Activated CD8-positive, alpha-beta memory T cell treated with anti-CD3 and anti-CD28 coated beads, Interleukin-2, amount 50 U/mL, for 48 hours (primary cell): ENCODE results near the gene SULT2B1.
"Not testable (repeated sequence)": the region's sequence is repeated elsewhere in the genome, so short reads cannot be mapped to it uniquely, and the experiment has no call there.

ENCODE experiments used
- DNase-seq: peaks from one replicate; pipeline ENCODE4 v3.0.0-alpha.2; 2020

The SULT2B1 gene

DNA sequence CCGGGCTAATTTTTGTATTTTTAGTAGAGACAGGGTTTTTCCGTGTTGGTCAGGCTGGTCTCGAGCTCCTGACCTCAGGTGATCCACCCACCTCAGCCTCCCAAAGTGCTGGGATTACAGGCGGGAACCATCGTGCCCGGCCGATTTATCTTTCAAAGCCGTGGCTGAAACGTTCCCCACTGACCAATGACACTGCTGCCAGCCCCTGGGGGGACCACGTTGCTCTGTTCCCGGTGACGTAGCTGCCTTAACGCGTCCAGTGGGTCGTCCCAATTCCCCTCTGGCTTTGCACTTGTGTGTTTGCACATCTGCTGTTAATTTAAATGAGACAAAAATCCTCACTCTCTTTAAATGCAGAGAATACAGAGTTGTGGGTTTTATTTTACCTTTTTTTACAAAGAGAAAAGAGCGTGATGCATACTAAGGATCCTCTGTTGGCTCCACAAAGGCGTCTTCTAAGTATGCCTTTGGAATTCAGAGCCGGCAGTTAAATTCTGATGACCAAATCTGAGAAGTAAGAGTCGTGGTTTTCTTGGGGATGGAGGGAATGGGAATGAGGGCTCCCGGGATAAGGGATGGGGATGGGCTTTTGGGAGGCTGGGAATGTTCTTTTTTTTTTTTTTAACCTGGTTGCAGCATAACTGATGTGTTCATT lies 21.8 kb upstream of the SULT2B1 start:
- DNase-seq: no peak

DNA sequence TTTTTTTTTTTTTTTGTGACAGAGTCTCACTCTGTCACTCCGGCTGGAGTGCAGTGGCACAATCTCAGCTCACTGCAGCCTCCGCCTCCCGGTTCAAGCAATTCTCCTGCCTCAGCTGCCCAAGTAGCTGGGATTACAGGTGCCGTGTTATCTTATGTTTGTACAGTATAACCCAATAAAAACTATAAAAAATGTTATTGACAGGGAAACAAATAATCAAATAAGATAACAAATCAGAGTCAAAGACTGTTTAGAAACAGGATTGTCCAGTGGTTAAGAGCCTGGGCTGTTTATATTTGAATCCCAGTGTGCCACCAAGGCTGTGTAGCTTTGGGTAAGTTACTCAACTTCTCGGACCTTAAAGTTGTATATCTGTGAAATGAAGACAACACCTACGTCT lies 21.2 kb upstream of the SULT2B1 start:
- no peak for DNase-seq

DNA sequence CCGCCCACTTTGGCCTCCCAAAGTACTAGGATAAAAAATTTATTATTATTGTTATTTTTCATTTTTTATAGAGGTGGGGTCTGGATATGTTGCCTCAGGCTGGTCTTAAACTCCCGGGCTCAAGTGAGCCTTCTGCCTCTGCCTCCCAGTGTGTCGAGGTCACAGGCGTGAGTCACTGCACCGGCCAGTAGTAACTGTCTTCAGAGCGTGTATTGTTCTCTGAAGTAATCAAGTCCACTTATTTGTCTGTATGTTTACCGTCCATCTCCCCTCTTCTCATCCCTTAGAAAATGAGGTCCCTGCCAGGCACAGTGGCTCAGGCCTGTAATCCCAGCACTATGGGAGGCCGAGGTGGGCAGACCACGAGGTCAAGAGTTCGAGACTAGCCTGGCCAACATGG lies 18.2 kb upstream of the SULT2B1 start:
- no peak for DNase-seq

DNA sequence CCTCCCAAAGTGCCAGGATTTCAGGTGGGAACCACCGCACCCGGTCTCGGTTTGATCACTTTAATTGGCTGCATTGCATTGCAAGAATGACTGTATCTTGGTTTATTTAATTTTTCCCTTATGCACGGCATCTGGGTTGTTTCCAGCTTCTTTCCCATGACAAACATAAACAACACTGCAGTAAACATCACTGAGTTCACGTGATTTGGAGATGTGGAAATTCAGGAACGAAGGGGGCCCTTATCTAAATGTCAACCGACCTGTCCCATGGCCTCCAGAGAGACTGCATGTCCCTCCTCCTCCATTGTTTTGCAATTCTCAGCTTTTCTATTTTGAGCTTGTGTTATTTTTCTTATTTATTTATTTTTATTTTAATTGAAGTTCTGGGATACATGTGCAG lies 14.4 kb upstream of the SULT2B1 start:
- no peak for DNase-seq

DNA sequence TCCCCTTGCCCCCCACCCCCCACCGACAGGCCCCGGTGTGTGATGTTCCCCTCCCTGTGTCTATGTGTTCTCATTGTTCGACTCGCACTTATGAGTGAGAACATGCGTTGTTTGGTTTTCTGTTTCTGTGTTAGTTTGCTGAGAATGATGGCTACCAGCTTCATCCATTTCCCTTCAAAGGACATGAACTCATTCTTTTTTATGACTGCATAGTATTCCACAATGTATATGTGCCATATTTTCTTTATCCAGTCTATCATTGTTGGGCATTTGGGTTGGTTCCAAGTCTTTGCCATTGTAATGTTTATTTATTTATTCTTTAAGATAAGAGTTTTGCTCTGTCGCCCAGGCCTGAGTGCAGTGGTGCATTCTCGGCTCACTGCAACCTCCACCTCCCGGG lies 13.9 kb upstream of the SULT2B1 start:
- DNase-seq: not testable (repeated sequence)

DNA sequence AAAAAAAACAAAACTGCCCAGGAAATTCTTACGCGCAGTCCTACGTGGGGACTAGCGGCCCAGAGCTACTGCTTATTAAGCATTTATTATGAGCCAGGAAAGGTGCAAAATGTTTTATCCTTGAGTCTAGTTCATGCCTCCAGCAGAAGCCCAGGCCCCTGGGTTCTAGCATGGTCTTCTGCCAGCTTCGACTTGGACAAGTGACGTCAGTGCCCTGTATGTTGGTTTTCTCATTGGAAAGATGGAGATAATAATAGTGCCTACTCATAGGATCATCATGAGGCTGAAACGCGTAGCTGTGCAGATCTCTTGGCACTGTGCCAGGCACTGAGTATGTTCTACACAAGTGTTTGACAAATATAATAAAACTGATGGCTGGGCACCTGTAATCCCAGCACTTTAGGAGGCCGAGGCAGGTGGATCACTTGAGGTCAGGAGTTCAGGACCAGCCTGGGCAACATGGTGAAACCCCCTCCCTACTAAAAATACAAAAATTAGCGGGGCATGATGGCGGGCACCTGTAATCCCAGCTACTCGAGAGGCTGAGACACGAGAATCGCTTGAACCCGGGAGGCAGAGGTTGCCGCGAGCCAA lies 12.4 kb upstream of the SULT2B1 start:
- DNase-seq: no peak

DNA sequence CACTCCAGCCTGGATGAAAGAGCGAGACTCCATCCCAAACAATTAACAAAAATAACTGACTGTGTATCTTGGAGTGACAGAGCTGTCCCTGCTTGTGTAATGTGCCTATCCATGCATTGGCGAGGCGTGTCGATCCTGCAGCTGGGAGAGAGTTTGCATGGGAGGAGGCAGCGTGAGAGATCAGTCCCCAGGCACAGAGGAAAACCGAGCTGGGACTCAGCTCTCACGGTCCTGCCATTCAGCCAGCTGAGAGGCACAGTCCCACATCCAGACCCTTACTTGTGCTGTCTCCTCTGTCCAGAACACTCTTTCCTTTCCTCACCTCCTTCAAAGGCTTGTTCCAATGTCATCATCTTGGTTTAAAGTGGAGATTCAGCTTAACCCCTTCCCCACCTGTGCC lies 11.9 kb upstream of the SULT2B1 start:
- DNase-seq: no peak

DNA sequence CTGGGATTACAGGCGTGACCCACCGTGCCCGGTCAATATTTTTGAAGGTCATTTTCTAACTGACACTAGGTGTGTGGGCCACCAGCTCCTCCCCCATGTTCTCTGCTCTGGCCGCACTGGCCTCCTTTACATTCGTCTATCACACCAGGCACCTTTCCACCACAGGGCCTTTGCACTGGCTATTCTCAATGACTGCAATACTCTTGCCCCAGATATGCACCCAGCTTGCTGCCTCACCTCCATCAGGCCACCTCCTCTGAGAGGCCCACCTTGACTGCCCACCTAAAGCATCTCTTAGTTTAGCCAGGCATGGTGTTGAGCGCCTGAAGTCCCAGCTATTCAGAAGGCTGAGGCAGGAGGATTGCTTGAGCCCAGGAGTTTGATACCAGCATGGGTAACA lies 10.2 kb upstream of the SULT2B1 start:
- DNase-seq: no peak

DNA sequence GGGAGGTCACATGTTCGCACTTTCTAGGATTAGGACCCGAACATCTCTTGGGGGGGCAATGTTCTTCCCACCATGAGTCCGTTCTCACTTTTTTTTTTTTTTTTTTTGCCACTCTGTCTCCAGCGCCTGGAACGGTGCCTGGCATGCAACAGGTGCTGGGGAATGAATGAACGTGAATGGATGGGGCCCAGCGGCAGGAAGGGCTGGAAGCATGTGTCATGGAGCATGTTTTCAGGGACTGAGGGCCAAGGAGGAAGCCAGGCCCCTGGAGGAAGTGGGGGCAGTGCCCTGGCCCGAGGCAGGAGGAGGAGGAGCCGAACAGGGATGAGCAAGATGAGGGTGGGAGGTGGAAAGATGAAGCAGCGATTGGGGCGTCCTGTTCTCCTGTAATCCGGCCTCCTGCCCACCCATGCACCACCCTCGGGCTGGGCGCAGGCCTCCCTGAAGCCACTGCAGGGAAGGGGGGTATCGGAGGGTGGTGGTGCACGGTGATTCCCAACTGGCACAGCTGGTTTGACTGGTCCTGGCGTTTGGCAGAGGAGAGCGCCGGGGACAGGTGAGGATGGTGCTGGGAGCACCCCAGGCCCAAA lies 8.8 kb upstream of the SULT2B1 start:
- DNase-seq: no peak

DNA sequence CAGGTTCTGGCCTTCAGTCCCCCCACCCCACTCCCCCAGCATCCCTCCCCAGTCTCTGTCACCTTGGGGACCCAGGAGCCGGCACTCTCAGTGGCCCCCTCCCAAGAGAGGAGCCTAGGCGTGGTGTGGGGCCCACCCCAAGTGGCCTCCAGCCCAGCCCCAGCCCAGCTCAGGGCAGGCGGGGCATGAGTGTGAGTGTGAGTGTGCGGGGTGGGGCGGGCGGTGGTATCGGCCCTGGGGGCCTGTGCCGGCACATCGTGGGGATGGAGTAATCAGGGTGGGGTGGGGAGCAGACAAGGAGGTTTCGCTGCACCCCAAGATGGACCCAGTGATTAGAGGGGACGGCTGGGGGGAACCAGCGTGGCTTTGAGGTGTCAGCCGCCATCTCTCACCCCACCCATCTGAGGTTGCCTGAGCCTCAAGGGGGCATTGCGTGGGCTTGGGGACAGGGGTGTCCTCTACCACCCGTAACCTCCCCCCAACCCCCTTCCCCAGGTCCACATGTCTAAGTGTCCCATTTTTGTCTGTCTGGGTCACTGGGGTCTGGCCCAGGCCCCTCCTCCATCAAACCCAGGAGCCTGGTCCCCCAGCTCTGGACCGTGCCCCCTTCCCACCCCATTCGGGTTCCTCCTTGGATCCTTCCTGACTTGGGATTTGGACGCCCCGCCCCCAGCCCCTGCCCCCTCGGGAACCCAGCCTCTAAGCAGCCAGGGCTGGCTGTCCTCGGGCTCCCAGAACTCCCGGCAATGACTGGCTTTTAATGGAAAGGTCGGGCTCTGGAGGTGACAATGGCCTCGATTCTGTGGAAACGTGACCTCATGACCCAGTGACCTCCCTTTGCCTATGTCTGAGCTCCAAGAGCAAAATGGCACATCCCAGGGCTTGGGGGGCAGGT lies 6.9 kb upstream of the SULT2B1 start:
- no peak for DNase-seq

DNA sequence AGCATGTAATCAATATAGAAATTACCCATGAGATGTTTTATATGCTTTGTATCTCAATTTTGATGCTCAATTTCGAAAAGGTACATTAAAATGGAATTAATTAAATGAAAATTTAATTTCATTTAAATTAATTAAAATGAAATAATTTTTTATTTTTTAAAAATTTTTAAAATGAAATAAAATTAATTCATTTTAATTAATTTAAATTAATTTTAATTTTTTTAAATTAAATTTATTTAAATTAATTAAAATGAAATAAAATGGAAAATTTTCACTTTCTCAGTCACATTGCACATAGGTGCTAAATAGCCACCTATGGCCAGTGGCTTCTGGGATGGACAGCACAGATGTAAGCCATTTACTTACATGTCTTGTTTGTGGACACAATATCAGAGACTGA lies 4.2 kb upstream of the SULT2B1 start:
- DNase-seq: no peak

DNA sequence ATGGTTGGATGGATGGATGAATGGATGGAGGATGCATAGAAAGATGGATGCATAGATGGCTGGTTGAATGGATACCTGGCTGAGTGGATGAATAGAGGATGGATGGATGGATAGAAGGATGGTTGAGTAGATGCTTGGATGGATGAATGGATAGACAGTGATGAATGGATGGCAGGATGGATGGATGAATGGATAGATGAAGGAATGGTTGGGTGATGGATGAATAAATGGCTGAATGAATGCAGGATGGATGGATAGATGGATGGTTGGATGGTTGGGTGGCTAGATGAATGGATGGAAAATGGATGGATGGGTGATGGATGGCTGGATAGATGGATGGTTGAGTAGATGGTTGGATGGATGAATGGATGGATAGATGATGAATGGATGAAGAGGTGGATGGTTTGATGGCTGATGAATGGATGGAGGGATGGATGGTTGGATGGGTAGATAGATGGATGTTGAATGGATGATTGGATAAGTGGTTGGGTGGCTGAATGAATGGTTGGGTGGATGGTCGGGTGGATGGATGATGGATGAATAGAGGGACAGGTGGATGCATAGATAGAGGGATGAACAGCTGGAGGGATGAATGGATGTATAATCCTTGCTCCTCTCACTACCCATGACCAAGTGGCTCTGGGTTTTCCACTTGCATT lies 3.6 kb upstream of the SULT2B1 start:
- no peak for DNase-seq

DNA sequence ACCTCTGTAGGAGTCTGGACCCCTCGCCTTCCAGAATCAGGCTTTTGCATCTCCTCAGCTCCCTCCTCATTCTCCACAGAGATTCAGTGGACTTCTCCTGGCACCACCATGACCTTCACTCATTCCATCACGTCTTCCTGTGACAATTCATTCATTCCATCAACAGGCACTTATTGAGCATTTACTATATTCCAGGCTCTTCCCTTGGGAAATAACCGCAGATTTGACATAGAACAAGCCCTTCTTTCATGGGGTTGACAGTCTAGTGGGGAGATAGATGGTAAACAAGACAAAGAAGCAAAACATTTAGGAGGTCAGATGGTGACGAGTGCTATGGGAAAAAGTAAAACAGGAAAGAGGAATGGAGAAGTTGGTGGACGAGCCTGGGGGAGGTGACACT lies 2.6 kb upstream of the SULT2B1 start:
- no peak for DNase-seq

DNA sequence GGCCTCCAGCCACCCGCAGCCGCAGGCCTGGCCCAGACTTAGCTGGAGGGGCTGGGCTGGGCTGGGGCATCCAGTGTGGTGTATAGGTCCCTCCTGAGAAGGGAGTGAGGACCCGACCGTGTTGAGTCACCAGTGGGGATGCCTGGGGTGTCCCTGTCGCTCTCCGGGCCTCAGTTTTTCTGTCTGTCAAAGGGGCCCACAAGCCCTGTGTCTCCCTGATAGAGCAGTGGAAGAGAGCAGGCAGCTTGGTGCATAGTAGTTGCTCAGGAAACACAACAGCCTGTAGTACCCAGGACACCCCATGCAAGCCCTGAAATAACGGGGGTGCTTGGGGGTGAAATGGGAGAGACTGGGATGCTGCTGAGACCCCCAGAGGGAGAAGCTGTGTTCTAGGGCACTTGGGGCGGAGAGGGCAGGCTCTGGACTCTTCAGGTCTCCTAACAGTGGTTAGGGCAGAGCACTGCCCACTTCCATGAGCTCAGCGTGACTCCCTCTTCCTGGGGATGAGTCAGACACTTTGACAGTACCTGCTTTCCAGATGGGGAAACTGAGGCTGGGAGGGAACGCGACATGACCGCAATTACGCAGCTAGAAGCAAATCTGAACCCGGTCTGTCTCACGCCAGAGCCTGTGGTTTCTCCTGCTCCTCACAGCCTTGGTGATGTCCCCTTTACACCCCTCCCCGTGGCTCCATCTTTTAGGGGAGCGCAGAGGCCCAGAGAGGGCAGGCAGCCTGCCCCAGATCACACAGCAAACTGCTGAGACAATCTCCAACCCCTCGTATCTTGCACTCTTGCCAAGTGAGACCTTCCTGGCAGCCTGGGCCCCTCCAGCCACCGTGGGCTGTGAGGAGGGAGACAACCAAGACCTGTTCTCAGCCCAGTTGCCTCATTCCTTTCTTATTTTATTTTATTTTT lies 692 bp downstream of the SULT2B1 start:
- no peak for DNase-seq

DNA sequence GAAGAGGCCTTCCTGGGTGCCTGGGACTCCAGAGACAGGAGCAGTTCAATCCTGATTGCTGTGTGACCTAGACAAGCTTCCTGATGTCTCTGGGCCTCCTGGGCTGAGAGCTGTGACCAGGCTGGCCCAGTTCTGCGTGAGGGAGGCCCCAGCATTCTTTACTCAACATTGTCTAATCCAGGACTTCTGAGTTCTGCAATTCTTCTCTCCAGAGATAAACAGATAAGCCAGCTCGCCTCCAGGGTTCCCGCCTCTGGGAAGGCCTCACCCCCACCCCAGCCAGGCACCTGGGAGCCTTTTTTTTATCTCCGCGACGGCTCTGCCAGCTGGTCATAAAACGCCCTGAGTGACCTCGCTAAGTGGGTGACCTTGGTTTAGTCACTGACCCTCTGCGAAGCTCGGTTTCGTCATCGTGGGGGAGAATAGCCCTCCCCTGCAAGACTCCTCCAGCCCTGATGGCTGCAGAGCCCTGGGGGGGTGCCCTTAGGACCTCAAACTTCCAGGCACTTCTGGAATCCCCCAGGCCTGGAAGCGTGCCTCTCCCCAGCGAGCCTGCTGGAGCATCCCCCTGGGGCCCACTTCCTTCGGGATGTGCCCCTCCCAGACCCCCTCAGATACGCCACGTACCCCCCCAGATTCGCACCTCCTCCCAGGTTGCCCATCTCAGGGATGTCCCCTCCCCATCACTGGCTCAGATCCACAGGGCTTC lies 1.9 kb downstream of the SULT2B1 start:
- DNase-seq: no peak

DNA sequence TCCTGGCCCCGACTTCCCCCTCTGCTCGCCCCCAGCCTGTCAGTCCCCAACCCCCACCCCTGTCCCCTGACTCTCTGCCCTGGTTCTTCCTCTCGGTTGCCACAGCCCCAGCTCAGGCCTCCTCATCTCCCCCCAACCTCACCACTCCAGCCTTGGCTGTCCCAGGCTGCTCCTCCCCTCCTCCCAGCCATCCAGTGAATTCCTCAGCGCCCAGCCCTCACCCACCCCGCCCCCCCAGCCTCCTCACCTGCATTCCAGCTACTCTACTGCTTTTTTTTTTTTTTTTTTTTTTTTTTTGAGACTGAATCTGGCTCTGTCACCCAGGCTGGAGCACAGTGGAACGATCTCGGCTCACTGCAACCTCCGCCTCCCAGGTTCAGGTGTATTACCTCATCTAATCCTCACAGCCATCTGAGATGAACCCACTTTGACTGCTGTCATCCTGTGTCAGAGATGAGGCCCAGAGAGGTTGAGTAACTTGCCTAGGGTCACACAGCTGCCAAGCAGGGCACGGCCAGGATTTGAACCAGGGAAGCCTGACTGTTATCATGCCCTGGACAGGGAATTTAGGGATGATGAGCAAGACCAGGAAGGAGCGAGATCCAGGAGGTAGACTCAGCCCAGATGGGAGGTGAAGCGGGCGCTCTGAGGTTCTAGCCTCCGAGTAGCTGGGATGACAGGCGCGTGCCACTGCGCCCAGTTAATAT lies 2.6 kb downstream of the SULT2B1 start:
- no peak for DNase-seq

DNA sequence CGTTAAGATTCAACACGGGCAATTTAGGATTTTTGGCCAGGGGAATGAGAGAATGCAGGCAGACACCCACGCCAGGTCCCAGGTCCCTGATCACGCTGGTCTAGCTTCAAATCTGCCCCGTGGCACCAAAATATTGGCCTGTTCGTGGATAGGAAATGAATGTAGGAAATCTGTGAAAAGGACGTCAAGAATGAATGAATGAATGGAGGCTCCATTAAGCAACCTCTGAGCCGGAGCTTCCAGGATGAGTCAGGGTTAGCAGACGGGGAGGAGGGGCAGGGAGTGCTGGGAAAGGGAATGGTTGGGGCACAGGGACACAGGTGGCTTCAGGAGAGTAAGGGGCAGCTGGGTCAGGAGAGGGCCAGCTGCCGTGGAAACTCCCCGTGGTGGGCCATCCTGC lies 4.2 kb downstream of the SULT2B1 start:
- no peak for DNase-seq

DNA sequence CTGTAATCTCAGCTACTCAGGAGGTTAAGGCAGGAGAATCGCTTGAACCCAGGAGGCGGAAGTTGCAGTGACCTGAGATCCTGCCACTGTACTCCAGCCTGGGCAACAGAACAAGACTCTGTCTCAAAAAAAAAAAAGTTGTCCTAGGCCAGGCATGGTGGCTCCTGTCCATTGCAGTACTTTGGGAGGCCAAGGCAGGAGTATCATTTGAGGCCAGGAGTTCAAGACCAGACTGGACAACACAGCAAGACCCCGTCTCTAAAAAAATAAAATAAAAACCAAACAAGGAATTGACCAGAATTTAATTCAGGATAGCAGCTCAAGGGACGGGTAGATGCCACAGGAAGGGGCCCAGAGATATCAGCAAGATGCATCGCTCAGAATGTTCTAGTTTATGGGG lies 4.9 kb downstream of the SULT2B1 start:
- no peak for DNase-seq

DNA sequence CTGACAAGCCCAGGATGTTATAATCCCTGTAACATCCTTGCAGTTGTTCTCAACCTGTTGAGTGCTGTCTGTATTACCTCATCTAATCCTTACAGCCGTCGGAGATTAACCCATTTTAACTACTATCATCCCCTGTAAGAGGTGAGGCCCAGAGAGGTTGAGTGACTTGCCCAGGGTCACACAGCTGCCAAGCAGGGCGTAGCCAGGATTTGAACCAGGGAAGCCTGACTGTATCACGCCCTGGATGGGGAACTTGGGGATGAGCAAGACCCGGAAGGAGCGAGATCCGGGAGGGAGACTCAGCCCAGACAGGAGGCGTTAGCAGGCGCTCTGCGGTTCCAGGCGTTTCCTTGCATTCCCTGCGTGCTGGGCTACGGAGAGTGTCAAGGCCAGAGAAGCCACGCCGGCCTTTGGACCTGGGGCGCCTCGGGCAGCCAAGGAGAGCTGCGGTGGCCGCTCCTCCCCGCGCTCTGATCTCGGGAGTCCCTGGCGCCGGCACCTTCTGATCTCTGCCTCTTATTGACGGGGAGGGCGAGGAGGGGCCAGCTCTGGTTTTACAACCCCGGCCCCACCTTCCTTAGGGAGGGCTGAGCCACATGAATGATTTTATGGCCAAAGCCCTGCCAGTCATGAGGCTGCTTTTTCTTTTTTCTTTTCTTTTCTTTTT lies 6.2 kb downstream of the SULT2B1 start:
- DNase-seq: no peak

DNA sequence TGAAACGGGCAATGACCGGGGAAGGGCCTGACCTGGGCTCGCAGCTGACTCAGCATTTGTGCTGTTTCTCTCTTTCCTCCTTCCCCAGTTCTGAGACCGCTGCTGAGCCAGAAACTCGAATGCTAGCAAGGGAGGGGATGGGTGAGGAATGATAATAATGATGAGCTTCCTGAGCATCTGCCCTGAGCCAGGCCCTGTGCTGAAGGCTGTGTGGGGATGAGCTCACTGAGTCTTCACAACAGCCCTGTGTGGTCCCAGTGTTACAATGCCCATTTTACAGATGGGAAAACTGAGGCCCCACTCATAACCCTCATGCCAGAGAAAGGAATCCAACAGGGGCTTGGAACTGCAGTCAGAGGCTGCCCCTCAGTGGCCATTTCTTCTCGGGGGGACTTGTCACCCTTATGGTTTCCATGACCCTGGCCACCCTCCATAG lies 8.1 kb downstream of the SULT2B1 start:
- no peak for DNase-seq
